Fibroblast of skin of abdomen (primary cell): Measurements from ENCODE around the gene AMMECR1L. TPM values are rescaled to one million over a fixed set of nuclear protein-coding genes. Genes with fewer than 3 reads are reported as not detected.
"Not testable (repeated sequence)": the region's sequence is repeated elsewhere in the genome, so short reads cannot be mapped to it uniquely, and the experiment has no call there.

Experiments used
- DNase-seq: peaks from one replicate; pipeline ENCODE4 v3.0.0-alpha.2; 2013
- polyA plus RNA-seq, 2 experiments: library from polyadenylated mRNA; unstranded; fragments of 120-200 nt; gene quantifications; one replicate each; pipeline ENCODE4 v1.2.1, GENCODE V29; 2013; ENCODE audit not compliant: insufficient read length in 2 of 2

The AMMECR1L gene
- polyA plus RNA-seq (2013, experiment 1 of 2; ENCODE audit: insufficient read length): 17.5 TPM
- 16.0 TPM for polyA plus RNA-seq (2013, experiment 2 of 2; ENCODE audit: insufficient read length)

GRCh38 chr2:127885780-127886592 is at the start of gene AMMECR1L:
AMMECR1L (minus strand) TSS chr2:127885956; CDS start chr2:127874234, 11,722 bp downstream.
- DNase-seq: peak; percentile 62

- no peak for DNase-seq
Observed at GRCh38 chr2:127935337-127935736, 49.6 kb upstream of the AMMECR1L start.

- peak; percentile 75 for DNase-seq
Observed at GRCh38 chr2:127932199-127932876, 46.6 kb upstream of the AMMECR1L start.

GRCh38 chr2:127929449-127929848 is 43.7 kb upstream of the AMMECR1L start:
- DNase-seq: no peak

GRCh38 chr2:127927384-127927783 is 41.6 kb upstream of the AMMECR1L start:
- no peak for DNase-seq

- DNase-seq: peak; percentile 17
Observed at GRCh38 chr2:127917916-127918315, 32.2 kb upstream of the AMMECR1L start.

- no peak for DNase-seq
Observed at GRCh38 chr2:127913808-127914457, 28.2 kb upstream of the AMMECR1L start.

GRCh38 chr2:127911737-127912136 is 26.0 kb upstream of the AMMECR1L start:
- DNase-seq: no peak

GRCh38 chr2:127910415-127910814 is 24.7 kb upstream of the AMMECR1L start:
- DNase-seq: no peak

- no peak for DNase-seq
Observed at GRCh38 chr2:127909019-127909418, 23.3 kb upstream of the AMMECR1L start.

- not testable (repeated sequence) for DNase-seq
Observed at GRCh38 chr2:127907733-127908400, 22.1 kb upstream of the AMMECR1L start.

- DNase-seq: no peak
Observed at GRCh38 chr2:127906206-127906926, 20.6 kb upstream of the AMMECR1L start.

GRCh38 chr2:127901339-127902056 is 15.7 kb upstream of the AMMECR1L start:
- DNase-seq: no peak

GRCh38 chr2:127897531-127898211 is 11.9 kb upstream of the AMMECR1L start:
- DNase-seq: no peak

GRCh38 chr2:127893494-127893893 is 7.7 kb upstream of the AMMECR1L start:
- DNase-seq: no peak

- no peak for DNase-seq
Observed at GRCh38 chr2:127893033-127893432, 7.3 kb upstream of the AMMECR1L start.

GRCh38 chr2:127891811-127892210 is 6.1 kb upstream of the AMMECR1L start:
- DNase-seq: no peak

GRCh38 chr2:127890756-127891155 is 5.0 kb upstream of the AMMECR1L start:
- not testable (repeated sequence) for DNase-seq

- no peak for DNase-seq
Observed at GRCh38 chr2:127888772-127889171, 3.0 kb upstream of the AMMECR1L start.

GRCh38 chr2:127887776-127888130 is 2.0 kb upstream of the AMMECR1L start:
- DNase-seq: no peak
